Measurements from ENCODE around the gene SNX5.
A peak's percentile ranks its signal among the peaks of the same experiment; 100 is the strongest.

Gene SNX5

GRCh38 chr20:17916433-17916891, 52.1 kb downstream of the SNX5 start:
- DNase-seq (ENCODE audit: low read depth) = no peak

GRCh38 chr20:17914957-17915356, 53.6 kb downstream of the SNX5 start:
- no peak for DNase-seq (ENCODE audit: low read depth)

- DNase-seq (ENCODE audit: low read depth) = no peak
Measured at GRCh38 chr20:17912916-17913315, 55.7 kb downstream of the SNX5 start.

- DNase-seq (ENCODE audit: low read depth) = no peak
Measured at GRCh38 chr20:17911927-17912326, 56.7 kb downstream of the SNX5 start.

GRCh38 chr20:17910828-17911294, 57.7 kb downstream of the SNX5 start:
- DNase-seq (ENCODE audit: low read depth) = no peak

GRCh38 chr20:17909869-17910321, 58.7 kb downstream of the SNX5 start:
- DNase-seq (ENCODE audit: low read depth) = no peak

- no peak for DNase-seq (ENCODE audit: low read depth)
Measured at GRCh38 chr20:17905544-17905943, 63.0 kb downstream of the SNX5 start.

GRCh38 chr20:17904027-17904426, 64.6 kb downstream of the SNX5 start:
- DNase-seq (ENCODE audit: low read depth) = no peak

- DNase-seq (ENCODE audit: low read depth) = no peak
Measured at GRCh38 chr20:17902531-17903083, 66.0 kb downstream of the SNX5 start.

GRCh38 chr20:17901971-17902370, 66.6 kb downstream of the SNX5 start:
- DNase-seq (ENCODE audit: low read depth) = no peak

- DNase-seq (ENCODE audit: low read depth) = peak; percentile 30
Measured at GRCh38 chr20:17898548-17898994, 70.0 kb downstream of the SNX5 start.

- no peak for DNase-seq (ENCODE audit: low read depth)
Measured at GRCh38 chr20:17897566-17898307, 70.9 kb downstream of the SNX5 start.

GRCh38 chr20:17896771-17897369, 71.7 kb downstream of the SNX5 start:
- DNase-seq (ENCODE audit: low read depth) = no peak

GRCh38 chr20:17896193-17896723, 72.3 kb downstream of the SNX5 start:
- DNase-seq (ENCODE audit: low read depth) = no peak

GRCh38 chr20:17895641-17896171, 72.9 kb downstream of the SNX5 start:
- DNase-seq (ENCODE audit: low read depth) = peak; percentile 51

GRCh38 chr20:17893445-17893844, 75.1 kb downstream of the SNX5 start:
- DNase-seq (ENCODE audit: low read depth) = no peak

- no peak for DNase-seq (ENCODE audit: low read depth)
Measured at GRCh38 chr20:17892189-17892938, 76.2 kb downstream of the SNX5 start.

Measured in stimulated activated CD8-positive, alpha-beta memory T cell treated with anti-CD3 and anti-CD28 coated beads, Interleukin-4, amount 100 ng/mL, for 24 hours (primary cell).